A673 (cell line): Measurements from ENCODE around the gene LARP4.

Source experiments
- CTCF ChIP-seq: fragments of 300-800, 200-600 bp; sonication (generic); conservative IDR thresholded peaks from 2 replicates; pipeline ENCODE4 v1.5.1; 2017; ENCODE audit warnings: low read depth, mild to moderate bottlenecking, antibody characterized with exemption, low read length, moderate library complexity, mixed read lengths
- EZH2 ChIP-seq: fragments of 200-600 bp; sonication (generic); IDR thresholded peaks from 2 replicates; pipeline ENCODE4 v1.6.1; 2017; ENCODE audit warnings: borderline replicate concordance, low read depth, mild to moderate bottlenecking, mixed read lengths, antibody characterized with exemption, low read length; ENCODE audit not compliant: poor library complexity, severe bottlenecking

GRCh38 chr12:50363141-50363540, 37.5 kb upstream of the LARP4 start:
- TF ChIP-seq CTCF (no peak), EZH2 (no peak)
